Gastroesophageal sphincter (tissue), 2 donors: ENCODE results near the gene RAB38.

Experiments
- EP300 ChIP-seq: sonication (generic); formaldehyde crosslinking; IDR thresholded peaks from one replicate; pipeline ENCODE4 v1.6.1; 2017; ENCODE audit warnings: antibody characterized with exemption, mild to moderate bottlenecking
- POLR2A ChIP-seq, 2 donors: fragments of 450-650 bp; IDR thresholded peaks; one replicate each; pipeline ENCODE4 v1.6.1; 2017; ENCODE audit warnings: antibody characterized with exemption in 2 of 2, mild to moderate bottlenecking in 2 of 2, moderate library complexity in 1 of 2

DNA sequence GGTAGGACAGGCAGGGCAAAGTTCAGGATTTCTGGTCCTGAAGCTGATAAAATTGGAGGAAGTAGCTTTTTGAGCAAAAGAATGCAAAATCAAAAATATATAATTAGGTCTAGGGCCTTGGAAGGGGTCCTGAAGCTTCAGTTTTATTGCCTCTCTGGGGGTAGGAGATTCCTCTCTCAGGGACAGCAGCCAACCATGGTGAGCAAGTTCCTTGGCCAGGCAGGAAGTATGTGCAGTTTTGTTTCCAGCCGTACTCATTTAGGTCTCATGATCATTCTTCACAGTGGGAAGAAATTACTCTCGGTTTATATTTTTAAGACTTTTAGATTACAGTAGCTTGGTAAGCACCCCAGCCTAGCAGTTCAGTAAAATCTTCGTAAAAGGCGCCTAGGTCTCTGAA is 2.9 kb upstream of the RAB38 start:
- TF ChIP-seq EP300: no peak
- TF ChIP-seq POLR2A (IDR thresholded peaks at IDR 0.05): no peak
